GM23338 (cell line): Measurements from ENCODE around the gene PPP5C. TPM values are rescaled to one million over a fixed set of nuclear protein-coding genes. Genes with fewer than 3 reads are reported as not detected.

Source experiments
- ATAC-seq: fragments of 200-7000 bp; cut with Tn5 transposase; 3 replicates; pipeline ENCODE4 v1.9.1; 2020
- DNase-seq: peaks from one replicate; pipeline ENCODE4 v3.0.0-alpha.2; 2015; ENCODE audit warnings: low spot score
- H2AFZ ChIP-seq: fragments of 200-600 bp; sonication (generic); 2 replicates; pipeline ENCODE4 v1.8.0; 2016; ENCODE audit warnings: antibody characterized with exemption, mild to moderate bottlenecking, moderate library complexity
- H3F3A ChIP-seq: fragments of 200-600 bp; sonication (generic); replicated peaks from 2 replicates; pipeline ENCODE4 v1.8.0; 2017; ENCODE audit warnings: antibody characterized with exemption, mixed run types, low read depth
- H3K27ac ChIP-seq: fragments of 200-600 bp; sonication (generic); 2 replicates; pipeline ENCODE4 v1.6.1; 2016; ENCODE audit warnings: low read depth
- H3K27me3 ChIP-seq: fragments of 200-600 bp; sonication (generic); 2 replicates; pipeline ENCODE4 v1.8.0; 2016; ENCODE audit warnings: mild to moderate bottlenecking, mixed run types, moderate library complexity; ENCODE audit not compliant: insufficient read depth
- H3K36me3 ChIP-seq: fragments of 200-600 bp; sonication (generic); 2 replicates; pipeline ENCODE4 v1.8.0; 2016; ENCODE audit warnings: mild to moderate bottlenecking; ENCODE audit not compliant: insufficient read depth
- H3K4me1 ChIP-seq: fragments of 200-600 bp; sonication (generic); 2 replicates; pipeline ENCODE4 v1.8.0; 2016; ENCODE audit warnings: mild to moderate bottlenecking, moderate library complexity; ENCODE audit not compliant: insufficient read depth
- H3K4me2 ChIP-seq: fragments of 200-600 bp; sonication (generic); 2 replicates; pipeline ENCODE4 v1.7.1; 2017; ENCODE audit warnings: mixed run types
- H3K4me3 ChIP-seq: fragments of 200-600 bp; sonication (generic); 2 replicates; pipeline ENCODE4 v1.6.1; 2016; ENCODE audit warnings: mixed run types
- H3K79me2 ChIP-seq: fragments of 200-600 bp; sonication (generic); replicated peaks from 2 replicates; pipeline ENCODE4 v1.8.0; 2017; ENCODE audit warnings: mild to moderate bottlenecking; ENCODE audit not compliant: insufficient read depth
- H3K9me2 ChIP-seq: fragments of 200-600 bp; sonication (generic); 2 replicates; pipeline ENCODE4 v1.8.0; 2017; ENCODE audit not compliant: insufficient read depth
- H4K20me1 ChIP-seq: fragments of 200-600 bp; sonication (generic); replicated peaks from 2 replicates; pipeline ENCODE4 v1.8.0; 2017; ENCODE audit warnings: mild to moderate bottlenecking; ENCODE audit not compliant: insufficient read depth
- H3K27ac Mint-ChIP-seq: 2 replicates; pipeline ENCODE4 v1.8.0; 2020; ENCODE audit warnings: inconsistent platforms, mild to moderate bottlenecking, moderate library complexity, mixed read lengths
- H3K27me3 Mint-ChIP-seq: 3 replicates; pipeline ENCODE4 v1.8.0; 2022; ENCODE audit warnings: low read depth, mild to moderate bottlenecking, moderate library complexity, mixed read lengths, inconsistent platforms; ENCODE audit not compliant: insufficient read depth, poor library complexity
- H3K36me3 Mint-ChIP-seq: 3 replicates; pipeline ENCODE4 v1.8.0; 2021; ENCODE audit warnings: low read depth, mild to moderate bottlenecking, inconsistent platforms, moderate library complexity, mixed read lengths
- H3K4me1 Mint-ChIP-seq: 3 replicates; pipeline ENCODE4 v1.8.0; 2020; ENCODE audit warnings: mild to moderate bottlenecking, inconsistent platforms, mixed read lengths
- H3K4me3 Mint-ChIP-seq: 3 replicates; pipeline ENCODE4 v1.8.0; 2021; ENCODE audit warnings: moderate library complexity, mild to moderate bottlenecking, inconsistent platforms, mixed read lengths
- H3K9me3 Mint-ChIP-seq: 3 replicates; pipeline ENCODE4 v1.8.0; 2020; ENCODE audit warnings: moderate library complexity, mild to moderate bottlenecking, inconsistent platforms, mixed read lengths
- CREB1 ChIP-seq: fragments of 250-450 bp; sonication (Bioruptor Pico); IDR thresholded peaks from 2 replicates; pipeline ENCODE4 v1.5.0; 2020; ENCODE audit warnings: low read depth, mild to moderate bottlenecking, moderate library complexity
- JUNB ChIP-seq: IDR thresholded peaks from one replicate; pipeline ENCODE4 v1.6.1; 2016; ENCODE audit warnings: antibody characterized with exemption; ENCODE audit not compliant: unreplicated experiment
- POLR2AphosphoS5 ChIP-seq: IDR thresholded peaks from 2 replicates; pipeline ENCODE4 v1.6.1; 2016; ENCODE audit warnings: antibody characterized with exemption, low read depth
- STAT1 ChIP-seq: IDR thresholded peaks from one replicate; pipeline ENCODE4 v1.6.1; 2016; ENCODE audit warnings: antibody characterized with exemption; ENCODE audit not compliant: unreplicated experiment
- ZNF114 ChIP-seq: fragments of 250-450 bp; sonication (Bioruptor Pico); IDR thresholded peaks from 2 replicates; pipeline ENCODE4 v1.5.0; 2020; ENCODE audit warnings: mild to moderate bottlenecking, moderate library complexity
- polyA plus RNA-seq: library from polyadenylated mRNA; unstranded; fragments of >200 nt; fragmentation: Nextera tagmentation; extraction: Ambion mirVana; gene quantifications from 2 replicates; pipeline ENCODE4 v1.2.1, GENCODE V29; 2016
- total RNA-seq: library from RNA; depleted of rRNA; stranded (reverse); fragments of >200 nt; shearing (Covaris generic); gene quantifications from 2 replicates; pipeline ENCODE4 v1.2.3, GENCODE V29; 2014
- TF ChIP-seq, protein P1 (sequence below), 2 experiments: fragments of 200-600 bp in 1 of 2; sonication (generic) in 1 of 2; conservative IDR thresholded peaks; 2 replicates each; pipeline versions ENCODE4 v1.5.1 to v1.6.1; 2016 to 2017; ENCODE audit warnings: antibody characterized with exemption in 2 of 2, low read depth in 2 of 2, mild to moderate bottlenecking in 2 of 2, moderate library complexity in 1 of 2
- TF ChIP-seq, protein P2 (sequence below): IDR thresholded peaks from one replicate; pipeline ENCODE4 v1.6.1; 2018; ENCODE audit warnings: antibody characterized with exemption; ENCODE audit not compliant: unreplicated experiment

Gene PPP5C
- total and polyA plus RNA-seq, 2 experiments from 2014 or later: 51.6 to 123 TPM

DNA sequence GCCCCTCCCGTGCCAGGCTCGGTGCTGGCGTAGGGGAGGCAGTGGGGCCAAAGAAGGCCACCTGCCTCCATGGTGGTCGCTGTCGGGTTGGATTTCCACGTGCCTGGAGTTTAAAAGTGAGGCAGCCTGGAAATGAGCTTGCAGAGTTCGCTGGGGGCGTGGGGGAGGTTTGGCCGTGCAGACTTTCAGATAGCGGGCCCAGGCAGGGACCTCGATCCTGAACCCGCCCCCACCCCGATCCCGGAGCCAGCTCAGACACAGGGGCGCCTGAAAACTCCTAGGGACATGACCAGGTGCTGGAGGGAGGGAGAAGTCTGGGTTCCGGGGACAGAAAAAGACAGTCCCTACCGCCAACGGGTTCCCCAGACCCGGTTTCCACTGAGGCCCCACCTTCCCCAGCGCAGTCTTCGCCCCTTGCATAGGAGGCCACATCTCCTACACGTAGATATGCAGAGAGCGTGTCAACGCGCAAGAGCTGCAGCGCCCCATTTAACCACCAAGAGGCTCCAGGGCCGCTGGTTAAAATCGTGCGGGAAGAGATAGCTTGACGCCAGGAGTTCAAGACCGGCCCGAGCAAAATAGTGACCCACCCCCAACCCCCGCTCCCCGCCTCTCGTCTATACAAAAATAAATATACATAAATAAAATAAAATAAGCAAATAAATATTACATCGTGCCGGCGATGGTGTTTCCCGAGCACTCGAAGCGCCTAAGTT is 58.0 kb downstream of the PPP5C start:
- Histone ChIP-seq H4K20me1 (0 out of 2 replicates have a peak, but pooled peaks cover 1% of the 10 kb centered on the region), H3K27me3 (peaks cover 61% of the 10 kb centered on the region), H3K27ac (no peak overlapping the region), H3F3A (peaks cover 16% of the 10 kb centered on the region; the same call in 1 of the 2 replicates), H3K4me3 (peak overlapping the region; percentile 69), H3K4me1 (peaks cover 26% of the 10 kb centered on the region), H3K4me2 (peak overlapping the region; percentile 93), H3K9me2 (no peaks in the 10 kb centered on the region), H3K36me3 (no peaks in the 10 kb centered on the region), H2AFZ (peak overlapping the region; percentile 97), H3K79me2 (no peaks in the 10 kb centered on the region)
- Mint-ChIP-seq H3K4me1 (peaks cover 34% of the 10 kb centered on the region), H3K36me3 (peaks cover under 1% of the 10 kb centered on the region; the same call in 2 of the 3 replicates), H3K9me3 (no peaks in the 10 kb centered on the region), H3K27ac (no peak overlapping the region), H3K27me3 (peaks cover 45% of the 10 kb centered on the region), H3K4me3 (peak overlapping the region; percentile 73)
- TF ChIP-seq, protein P1, sequence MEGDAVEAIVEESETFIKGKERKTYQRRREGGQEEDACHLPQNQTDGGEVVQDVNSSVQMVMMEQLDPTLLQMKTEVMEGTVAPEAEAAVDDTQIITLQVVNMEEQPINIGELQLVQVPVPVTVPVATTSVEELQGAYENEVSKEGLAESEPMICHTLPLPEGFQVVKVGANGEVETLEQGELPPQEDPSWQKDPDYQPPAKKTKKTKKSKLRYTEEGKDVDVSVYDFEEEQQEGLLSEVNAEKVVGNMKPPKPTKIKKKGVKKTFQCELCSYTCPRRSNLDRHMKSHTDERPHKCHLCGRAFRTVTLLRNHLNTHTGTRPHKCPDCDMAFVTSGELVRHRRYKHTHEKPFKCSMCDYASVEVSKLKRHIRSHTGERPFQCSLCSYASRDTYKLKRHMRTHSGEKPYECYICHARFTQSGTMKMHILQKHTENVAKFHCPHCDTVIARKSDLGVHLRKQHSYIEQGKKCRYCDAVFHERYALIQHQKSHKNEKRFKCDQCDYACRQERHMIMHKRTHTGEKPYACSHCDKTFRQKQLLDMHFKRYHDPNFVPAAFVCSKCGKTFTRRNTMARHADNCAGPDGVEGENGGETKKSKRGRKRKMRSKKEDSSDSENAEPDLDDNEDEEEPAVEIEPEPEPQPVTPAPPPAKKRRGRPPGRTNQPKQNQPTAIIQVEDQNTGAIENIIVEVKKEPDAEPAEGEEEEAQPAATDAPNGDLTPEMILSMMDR (conservative IDR thresholded peaks at IDR 0.05; ENCODE audit: low read depth in 2 of 2): peak; percentile 30 to 44; a peak in 3 of 4 replicates
- TF ChIP-seq STAT1: no peak
- TF ChIP-seq CREB1: peak; percentile 19; the same call in 1 of the 2 replicates
- DNase-seq: peak; percentile 81
- peak; percentile 62 for ATAC-seq

DNA sequence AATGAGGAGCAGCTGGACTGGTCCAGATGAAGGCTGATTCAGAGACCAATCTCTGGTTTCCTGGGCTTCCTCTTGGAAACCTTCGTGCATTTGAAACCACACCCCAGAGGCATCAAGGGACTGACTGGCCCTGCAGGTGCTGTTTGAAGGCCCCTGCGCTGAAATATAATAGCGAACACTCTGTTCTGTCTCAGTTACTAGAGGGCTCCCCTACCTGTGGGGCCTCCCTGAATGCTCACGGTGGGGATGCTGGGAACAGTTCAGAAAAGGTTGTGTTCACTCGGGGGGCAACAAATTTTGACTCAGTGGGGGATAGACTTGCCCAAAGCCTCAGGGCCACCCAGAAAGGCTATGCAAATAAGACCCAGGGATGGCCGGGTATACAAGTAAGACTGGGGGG is 60.1 kb downstream of the PPP5C start:
- Mint-ChIP-seq H3K4me1 (peaks cover 44% of the 10 kb centered on the region), H3K27ac (no peak overlapping the region), H3K4me3 (peak overlapping the region; percentile 32; the same call in 2 of the 3 replicates), H3K9me3 (no peaks in the 10 kb centered on the region), H3K36me3 (peaks cover 19% of the 10 kb centered on the region), H3K27me3 (peaks cover 51% of the 10 kb centered on the region)
- peak overlapping the region; percentile 41; the same call in 1 of the 2 replicates for H3K4me3 ChIP-seq
- ATAC-seq: no peak
- H3K27ac ChIP-seq: no peak overlapping the region
- H3K9me2 ChIP-seq: no peaks in the 10 kb centered on the region
- H3K27me3 ChIP-seq: peaks cover 64% of the 10 kb centered on the region
- no peak overlapping the region for H2AFZ ChIP-seq
- H3K4me1 ChIP-seq: peaks cover 26% of the 10 kb centered on the region
- peaks cover 16% of the 10 kb centered on the region; the same call in 1 of the 2 replicates for H3F3A ChIP-seq
- DNase-seq: no peak
- H4K20me1 ChIP-seq: peaks cover 16% of the 10 kb centered on the region
- H3K4me2 ChIP-seq: peak overlapping the region; percentile 64
- no peaks in the 10 kb centered on the region for H3K36me3 ChIP-seq
- H3K79me2 ChIP-seq: peaks cover 19% of the 10 kb centered on the region
- TF ChIP-seq, protein P1 (conservative IDR thresholded peaks at IDR 0.05; ENCODE audit: low read depth in 2 of 2): no peak
- TF ChIP-seq ZNF114: no peak
- TF ChIP-seq JUNB: no peak
- TF ChIP-seq, protein P2, sequence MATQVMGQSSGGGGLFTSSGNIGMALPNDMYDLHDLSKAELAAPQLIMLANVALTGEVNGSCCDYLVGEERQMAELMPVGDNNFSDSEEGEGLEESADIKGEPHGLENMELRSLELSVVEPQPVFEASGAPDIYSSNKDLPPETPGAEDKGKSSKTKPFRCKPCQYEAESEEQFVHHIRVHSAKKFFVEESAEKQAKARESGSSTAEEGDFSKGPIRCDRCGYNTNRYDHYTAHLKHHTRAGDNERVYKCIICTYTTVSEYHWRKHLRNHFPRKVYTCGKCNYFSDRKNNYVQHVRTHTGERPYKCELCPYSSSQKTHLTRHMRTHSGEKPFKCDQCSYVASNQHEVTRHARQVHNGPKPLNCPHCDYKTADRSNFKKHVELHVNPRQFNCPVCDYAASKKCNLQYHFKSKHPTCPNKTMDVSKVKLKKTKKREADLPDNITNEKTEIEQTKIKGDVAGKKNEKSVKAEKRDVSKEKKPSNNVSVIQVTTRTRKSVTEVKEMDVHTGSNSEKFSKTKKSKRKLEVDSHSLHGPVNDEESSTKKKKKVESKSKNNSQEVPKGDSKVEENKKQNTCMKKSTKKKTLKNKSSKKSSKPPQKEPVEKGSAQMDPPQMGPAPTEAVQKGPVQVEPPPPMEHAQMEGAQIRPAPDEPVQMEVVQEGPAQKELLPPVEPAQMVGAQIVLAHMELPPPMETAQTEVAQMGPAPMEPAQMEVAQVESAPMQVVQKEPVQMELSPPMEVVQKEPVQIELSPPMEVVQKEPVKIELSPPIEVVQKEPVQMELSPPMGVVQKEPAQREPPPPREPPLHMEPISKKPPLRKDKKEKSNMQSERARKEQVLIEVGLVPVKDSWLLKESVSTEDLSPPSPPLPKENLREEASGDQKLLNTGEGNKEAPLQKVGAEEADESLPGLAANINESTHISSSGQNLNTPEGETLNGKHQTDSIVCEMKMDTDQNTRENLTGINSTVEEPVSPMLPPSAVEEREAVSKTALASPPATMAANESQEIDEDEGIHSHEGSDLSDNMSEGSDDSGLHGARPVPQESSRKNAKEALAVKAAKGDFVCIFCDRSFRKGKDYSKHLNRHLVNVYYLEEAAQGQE: no peak
- no peak; the same call in 1 of the 2 replicates for TF ChIP-seq POLR2AphosphoS5
